HG02840 (cell line): Measurements from ENCODE around the gene NANOS2.
A peak's percentile ranks its signal among the peaks of the same experiment; 100 is the strongest.
"Not testable (repeated sequence)": the region's sequence is repeated elsewhere in the genome, so short reads cannot be mapped to it uniquely, and the experiment has no call there.

ENCODE experiments used
- ATAC-seq: cut with Tn5 transposase; IDR thresholded peaks from one replicate; pipeline ENCODE4 v1.9.1; 2021; ENCODE audit warnings: mild to moderate bottlenecking, moderate library complexity, moderate number of reproducible peaks; ENCODE audit not compliant: unreplicated experiment, low FRiP score

The NANOS2 gene

DNA sequence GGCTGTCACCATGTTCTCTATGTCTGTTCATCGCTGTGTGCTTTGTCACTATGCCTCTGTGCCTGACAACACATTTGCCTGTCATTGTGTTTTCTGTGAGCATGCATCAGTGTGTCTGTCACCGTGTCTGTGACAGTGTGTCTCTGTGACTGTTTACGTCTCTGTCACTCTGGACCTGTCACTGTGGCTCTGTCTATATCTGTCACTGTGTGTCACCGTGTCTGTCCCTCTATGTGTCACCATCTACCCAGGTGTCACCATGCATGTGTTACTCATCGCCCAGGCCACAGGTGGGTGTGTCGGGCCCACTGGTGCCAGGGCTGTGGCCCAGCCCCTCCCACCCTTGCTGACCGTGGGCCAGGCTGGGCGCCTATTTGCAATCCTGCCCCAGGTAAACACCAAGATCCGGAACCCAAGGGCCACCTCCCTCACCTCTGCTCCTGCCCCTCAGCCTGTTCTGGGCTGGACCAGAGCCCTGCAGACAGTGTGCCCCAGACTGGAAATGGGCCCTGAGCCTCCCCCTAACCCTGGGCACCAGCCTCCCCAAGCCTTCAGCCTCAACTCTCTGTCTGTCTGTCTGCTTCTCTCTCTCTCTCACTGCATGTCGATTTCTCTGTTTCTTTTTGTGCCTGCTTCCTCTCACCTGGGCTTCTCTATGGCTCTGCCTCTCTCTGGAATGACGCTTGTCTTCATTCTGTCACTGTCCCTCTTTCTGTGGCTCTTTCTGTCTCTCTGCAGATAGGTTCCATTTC lies 36.4 kb downstream of the NANOS2 start:
- ATAC-seq, result no peak

DNA sequence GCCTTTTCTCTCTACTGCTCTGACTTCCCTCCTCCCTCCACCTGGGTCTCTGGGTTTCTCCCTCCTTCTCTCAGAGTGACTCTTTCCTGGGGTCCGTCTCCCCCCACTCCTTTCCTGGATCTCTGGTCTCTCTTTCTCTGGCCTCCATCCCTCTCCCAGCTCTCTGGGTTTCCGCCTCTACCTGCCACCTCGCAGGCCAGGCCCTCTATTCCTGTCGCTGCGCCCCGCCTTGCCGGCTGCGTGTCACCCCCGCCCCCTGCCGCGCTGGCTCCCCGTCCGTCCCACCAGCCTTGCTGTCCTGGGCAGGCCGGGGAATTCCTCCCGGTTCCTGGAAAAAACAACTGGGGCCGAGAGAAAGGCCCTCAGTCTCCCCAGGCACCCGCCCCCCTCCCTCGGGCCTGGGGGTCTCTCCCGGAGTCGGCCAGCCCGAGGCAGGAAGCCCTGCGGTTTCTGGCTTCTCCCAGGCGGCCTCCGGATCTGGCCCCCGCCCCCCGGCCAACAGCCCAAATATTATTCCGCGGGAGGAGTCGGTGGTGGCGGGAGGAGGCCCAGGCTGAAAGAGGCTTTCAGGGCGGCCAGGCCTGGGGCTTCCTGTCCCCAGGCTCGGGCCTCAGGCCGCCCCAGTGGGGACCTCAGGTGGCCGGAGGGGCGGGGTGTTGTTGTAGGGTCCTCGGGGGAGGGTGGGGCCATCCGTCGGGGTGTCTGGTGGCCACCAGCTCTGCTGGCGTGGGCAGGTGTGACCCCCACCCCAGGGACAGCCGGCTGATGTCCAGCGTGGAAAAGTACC lies 38.0 kb downstream of the NANOS2 start:
- no peak for ATAC-seq

DNA sequence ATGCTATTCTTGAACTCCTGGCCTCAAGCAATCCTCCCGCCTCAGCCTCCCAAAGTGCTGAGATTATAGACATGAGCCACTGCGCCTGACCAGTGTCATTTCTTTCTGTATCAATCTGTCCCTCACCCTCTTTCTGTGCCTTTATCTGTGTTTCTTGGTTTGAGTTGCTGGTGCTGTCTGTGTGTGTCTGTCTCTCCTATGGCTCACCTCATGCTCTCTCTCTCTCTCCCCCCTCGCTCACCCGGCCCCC lies 38.5 kb downstream of the NANOS2 start:
- no peak for ATAC-seq

DNA sequence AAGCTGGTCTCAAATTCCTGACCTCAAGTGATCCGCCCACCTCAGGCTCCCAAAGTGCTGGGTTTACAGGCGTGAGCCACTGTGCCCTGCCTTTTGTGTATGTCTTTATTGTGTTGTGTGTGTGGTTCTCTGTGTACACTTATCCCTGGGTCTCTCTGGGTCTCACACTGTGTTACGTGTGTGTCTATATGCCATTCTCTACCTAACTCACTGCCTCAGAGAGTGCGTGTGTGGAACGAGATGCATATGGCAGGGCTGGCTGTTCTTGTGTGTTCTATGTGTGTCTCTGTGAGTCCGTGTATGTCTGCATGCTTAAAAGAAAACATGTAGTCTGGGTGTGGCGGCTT lies 40.0 kb downstream of the NANOS2 start:
- no peak for ATAC-seq

DNA sequence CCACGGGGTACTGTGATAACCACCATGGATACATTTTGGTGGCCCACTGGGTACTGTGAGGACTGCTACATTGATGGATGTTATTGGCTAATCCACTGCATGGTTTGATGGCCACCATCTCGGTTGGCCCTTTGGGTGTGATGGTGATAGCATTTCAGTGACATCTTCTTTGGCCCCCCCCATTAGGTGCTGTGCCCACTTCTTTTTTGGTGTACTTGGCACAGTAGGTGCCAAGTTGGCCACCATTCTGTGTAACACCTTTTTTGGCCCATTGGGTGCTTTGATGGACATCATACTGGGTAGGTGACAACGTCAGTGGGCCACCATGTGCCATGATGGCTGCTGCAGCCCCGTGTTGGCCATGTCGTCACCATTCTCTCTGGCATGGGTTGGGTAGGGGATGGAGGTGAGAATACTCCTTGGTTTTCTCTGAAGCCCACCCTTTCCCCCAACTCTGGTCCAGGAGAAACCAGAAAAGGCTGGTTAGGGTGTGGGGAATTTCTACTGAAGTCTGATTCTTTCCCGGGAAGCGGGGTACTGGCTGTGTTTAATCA lies 41.3 kb downstream of the NANOS2 start:
- no peak for ATAC-seq

DNA sequence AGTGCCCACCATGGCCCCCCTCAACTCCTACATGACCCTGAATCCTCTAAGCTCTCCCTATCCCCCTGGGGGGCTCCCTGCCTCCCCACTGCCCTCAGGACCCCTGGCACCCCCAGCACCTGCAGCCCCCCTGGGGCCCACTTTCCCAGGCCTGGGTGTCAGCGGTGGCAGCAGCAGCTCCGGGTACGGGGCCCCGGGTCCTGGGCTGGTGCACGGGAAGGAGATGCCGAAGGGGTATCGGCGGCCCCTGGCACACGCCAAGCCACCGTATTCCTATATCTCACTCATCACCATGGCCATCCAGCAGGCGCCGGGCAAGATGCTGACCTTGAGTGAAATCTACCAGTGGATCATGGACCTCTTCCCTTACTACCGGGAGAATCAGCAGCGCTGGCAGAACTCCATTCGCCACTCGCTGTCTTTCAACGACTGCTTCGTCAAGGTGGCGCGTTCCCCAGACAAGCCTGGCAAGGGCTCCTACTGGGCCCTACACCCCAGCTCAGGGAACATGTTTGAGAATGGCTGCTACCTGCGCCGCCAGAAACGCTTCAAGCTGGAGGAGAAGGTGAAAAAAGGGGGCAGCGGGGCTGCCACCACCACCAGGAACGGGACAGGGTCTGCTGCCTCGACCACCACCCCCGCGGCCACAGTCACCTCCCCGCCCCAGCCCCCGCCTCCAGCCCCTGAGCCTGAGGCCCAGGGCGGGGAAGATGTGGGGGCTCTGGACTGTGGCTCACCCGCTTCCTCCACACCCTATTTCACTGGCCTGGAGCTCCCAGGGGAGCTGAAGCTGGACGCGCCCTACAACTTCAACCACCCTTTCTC lies 42.3 kb downstream of the NANOS2 start:
- ATAC-seq, result no peak

DNA sequence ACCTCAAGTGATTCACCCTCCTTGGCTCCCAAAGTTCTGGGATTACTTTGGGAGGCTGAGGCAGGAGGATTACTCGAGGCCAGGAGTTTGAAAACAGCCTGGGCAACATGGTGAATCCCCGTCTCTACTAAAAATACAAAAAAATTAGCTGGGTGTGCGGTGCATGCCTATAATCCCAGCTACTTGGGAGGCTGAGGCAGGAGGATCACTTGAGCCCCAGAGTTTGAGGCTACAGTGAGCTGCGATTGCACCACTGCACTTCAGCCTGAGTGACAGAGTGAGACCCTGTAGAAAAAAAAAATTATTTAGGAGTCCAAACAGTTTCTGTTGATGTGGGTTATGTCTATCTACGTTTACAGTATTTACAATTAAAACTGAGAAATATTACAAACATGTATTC lies 43.8 kb downstream of the NANOS2 start:
- no peak for ATAC-seq

DNA sequence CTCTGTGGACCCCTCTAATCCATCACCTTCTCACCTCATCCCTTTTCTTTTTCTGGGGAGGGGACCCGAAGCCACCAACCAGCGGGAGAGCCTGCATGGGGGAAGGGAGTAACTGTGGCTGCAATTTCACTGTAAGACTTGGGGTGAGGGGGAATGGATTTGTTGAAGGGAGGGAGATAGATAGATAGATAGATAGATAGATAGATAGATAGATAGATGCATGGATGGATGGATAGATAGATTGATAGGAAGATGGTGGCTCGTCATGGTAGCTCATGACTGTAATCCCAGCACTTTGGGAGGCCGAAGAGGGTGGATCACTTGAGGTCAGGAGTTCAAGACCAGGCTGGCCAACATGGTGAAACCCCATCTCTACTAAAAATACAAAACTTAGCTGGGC lies 47.3 kb downstream of the NANOS2 start:
- not testable (repeated sequence) for ATAC-seq

DNA sequence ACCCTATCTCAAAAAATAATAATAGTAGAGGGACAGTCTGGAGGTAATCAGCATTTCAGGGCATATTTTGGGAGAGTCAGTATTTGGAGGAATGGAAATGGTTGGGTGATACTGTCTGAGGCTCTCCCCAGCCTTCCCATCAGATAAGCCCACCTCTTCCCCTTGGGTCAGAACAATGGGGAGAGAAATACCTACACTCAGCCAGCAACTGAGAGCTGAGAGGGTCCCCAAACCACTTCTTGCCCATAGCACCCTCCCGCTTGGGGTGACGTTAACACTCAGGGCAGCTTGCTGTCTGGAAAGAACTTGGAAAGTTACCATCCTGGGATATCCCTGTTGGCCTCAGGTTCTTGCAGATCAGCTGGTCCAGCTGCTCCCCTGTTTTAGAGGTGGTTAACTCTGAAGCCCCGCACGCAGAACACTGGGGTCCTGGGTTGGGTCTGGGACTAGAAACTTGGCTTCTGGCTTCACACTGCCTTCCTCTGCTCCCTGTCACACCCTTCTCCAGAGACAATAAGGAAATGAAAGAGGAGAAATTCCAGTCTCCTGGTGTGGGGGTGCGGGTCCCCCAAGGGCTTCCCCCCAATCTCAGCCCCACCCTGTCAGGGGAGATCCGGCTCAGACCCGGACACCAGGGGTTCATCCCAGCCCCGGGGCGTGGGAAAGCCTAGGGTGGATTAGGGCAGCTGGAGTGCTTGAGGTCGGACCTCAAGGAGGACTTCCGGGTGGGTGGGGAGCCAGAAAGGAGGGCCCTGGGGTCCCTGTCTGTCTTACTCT lies 48.0 kb downstream of the NANOS2 start:
- no peak for ATAC-seq

DNA sequence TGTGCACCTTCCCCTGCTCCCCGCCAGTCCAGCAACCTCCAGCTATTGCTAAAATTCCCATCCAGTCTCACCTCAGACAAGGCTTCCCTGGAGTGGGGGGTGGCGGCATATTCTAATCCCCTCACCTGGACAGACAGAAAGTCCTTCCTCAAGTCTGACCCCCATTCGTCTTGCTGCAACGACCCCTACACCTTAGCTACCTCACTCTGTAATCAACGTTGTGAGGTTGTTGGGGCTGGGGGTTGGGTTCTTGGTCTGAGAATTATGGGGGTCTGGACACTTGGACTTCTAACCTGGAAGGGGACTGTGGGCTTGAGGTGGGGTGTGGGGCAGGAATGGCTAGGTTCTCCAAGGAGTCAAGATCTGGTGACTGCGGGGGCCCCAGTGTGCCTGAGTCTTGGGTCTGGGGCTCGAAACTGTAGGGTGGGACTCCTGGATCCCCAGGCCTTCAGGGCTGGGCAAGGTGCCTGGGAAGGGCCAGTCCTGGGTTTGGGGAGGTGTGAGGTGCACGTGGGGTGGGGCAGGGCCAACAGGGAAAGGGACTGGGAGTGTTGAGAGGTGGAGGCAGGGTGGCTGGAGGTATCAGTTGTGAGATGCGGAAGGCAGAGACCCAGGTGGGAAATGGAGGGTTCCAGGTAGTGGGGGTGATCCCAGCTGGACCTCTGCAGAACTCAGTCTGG lies 49.2 kb downstream of the NANOS2 start:
- no peak for ATAC-seq

DNA sequence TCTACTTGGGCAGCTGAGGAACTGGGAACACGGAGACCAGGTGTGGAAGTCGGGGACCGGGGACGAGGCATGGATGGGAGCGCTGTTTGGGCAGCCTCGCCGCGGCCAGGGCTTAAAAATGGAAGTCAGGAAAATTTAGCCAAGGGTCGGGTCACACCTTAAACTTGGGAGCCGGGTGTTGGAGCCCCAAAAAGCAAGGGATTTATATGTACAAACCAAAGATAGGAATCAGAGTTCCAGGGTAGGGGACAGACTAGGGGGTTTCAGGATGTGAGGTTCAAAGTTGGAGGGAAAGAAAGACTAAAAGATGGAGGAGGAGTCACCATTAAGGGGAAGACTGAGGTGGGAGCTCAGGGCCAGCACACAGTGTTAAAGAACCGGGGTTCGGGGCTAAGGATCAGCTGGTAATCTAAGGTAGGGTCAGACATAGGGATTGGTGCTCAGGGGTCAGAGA lies 49.9 kb downstream of the NANOS2 start:
- ATAC-seq, result no peak

DNA sequence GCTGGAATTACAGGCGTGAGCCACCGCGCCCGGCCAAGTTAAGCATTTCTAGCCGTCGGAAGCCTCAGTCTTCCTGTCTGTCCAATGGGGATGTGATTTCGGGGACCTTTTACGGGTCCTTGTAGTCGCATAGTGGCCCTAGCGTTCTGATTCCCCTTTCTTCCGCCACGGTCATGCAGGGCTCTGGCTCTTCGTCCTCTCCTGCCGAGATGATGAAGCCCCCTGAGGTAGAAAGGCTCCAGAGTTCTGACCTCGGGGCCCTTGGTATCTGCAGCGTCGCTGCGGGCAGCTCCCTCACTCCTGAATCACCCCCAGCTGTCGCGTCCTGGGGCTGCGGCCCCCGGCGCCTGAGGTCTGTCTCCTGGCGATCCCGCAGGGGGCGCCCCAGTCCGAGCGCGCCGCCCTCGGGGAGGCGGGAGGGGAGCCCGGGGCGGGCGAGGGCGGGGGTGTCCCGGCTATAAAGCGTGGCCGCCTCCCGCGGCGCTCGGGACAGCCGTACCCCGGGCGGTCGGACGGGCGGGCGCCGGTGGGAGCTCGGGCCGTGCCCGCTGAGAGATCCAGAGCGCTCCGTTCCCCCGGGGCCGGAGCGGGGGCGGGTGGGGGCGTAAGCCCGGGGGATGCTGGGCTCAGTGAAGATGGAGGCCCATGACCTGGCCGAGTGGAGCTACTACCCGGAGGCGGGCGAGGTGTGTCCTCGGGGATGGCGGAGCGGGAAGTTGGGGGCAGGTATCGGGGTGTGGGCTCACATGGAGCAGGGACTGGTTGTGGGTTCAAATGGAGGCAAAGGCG lies 50.5 kb downstream of the NANOS2 start, which contains the start of gene FOXA3:
TSS of gene FOXA3 (plus strand) at position 487 of the 789 bp plus-strand sequence. CDS start at position 618, 131 bp downstream.
- peak; percentile 30 for ATAC-seq

DNA sequence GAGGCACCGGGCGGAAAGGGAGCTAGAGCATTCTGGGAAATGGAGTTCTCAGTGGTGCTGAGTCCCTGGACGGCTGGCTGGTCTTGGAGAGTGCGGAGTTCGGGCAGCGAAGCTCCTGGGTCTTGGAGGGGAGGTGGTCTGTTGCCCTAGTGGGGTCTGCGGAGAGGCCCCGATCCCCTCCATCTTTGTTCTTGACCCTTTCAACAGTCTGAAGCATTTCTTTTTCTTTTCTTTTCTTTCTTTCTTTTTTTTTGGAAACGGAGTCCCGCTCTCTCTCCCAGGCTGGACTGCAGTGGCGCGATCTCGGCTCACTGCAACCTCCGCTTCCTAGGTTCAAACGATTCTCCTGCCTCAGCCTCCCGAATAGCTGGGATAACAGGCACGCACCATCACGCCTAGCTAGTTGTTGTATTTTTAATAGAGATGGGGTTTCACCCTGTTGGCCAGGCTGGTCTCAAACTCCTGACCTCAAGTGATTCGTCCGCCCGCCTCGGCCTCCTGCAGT lies 51.2 kb downstream of the NANOS2 start:
- no peak for ATAC-seq
